SH-SY5Y (cell line): ENCODE data around the gene HDAC9.

Experiments used
- GATA2 ChIP-seq: IDR thresholded peaks from 2 replicates; pipeline ENCODE4 v1.6.1; 2011; ENCODE audit warnings: mild to moderate bottlenecking, low read depth, low read length
- GATA3 ChIP-seq: IDR thresholded peaks from 2 replicates; pipeline ENCODE4 v1.6.1; 2011; ENCODE audit warnings: low read depth, mild to moderate bottlenecking, low read length, moderate library complexity

HDAC9 gene

DNA sequence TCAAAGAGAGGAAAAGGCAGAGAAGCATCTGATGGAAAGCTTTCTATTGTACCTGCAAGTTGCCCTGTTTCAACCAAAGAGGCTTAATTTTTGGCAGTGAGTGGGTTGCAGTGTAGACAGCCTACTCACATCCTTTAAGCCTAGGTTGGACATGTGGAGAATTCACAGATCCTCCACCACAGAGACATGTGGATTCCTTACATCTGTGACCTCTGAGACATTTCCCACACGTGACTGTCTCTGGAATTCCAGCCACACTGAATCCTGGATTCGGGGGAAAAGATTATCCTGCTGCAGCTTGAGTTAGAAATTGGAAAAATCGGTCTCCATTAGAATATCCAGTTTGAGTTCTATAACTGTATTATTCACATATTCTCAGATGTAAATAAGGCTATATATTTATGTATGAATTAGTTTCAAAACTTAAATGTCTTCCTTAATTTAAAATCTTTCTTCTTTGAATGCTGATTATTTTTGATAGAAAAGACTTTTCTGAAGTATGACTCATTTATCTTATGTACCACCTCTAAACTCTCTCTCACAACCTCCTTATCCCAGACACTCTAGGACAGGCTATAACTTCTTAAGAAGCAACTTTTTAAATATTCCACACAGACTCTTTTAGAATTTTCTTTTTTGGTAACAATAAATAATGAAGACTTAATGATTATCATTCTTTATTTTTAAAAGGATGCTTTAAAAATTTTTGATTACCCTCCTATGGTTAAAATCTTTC, 498.6 kb downstream of the HDAC9 start:
- TF ChIP-seq GATA2: no peak
- TF ChIP-seq GATA3: no peak

DNA sequence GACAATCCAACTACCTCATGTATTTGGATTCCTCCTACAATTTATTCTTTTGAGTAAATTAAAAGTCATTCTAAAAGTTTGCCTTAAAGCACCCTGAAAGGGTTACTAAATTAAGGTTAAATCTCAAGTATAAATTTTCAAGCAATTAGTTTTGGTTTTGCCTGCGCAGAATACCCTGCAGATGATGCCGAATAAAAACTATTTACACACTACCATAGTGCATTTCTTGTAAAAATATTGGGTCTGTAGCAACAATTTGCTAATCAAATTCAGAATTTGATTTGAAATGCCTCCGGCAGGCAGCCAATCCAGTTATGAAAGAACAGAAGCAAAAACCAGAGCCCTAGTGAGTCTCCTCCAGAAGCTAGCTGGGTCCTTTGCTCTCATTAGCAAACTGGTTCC, 499.7 kb downstream of the HDAC9 start:
- TF ChIP-seq GATA3 (no peak), GATA2 (no peak)

DNA sequence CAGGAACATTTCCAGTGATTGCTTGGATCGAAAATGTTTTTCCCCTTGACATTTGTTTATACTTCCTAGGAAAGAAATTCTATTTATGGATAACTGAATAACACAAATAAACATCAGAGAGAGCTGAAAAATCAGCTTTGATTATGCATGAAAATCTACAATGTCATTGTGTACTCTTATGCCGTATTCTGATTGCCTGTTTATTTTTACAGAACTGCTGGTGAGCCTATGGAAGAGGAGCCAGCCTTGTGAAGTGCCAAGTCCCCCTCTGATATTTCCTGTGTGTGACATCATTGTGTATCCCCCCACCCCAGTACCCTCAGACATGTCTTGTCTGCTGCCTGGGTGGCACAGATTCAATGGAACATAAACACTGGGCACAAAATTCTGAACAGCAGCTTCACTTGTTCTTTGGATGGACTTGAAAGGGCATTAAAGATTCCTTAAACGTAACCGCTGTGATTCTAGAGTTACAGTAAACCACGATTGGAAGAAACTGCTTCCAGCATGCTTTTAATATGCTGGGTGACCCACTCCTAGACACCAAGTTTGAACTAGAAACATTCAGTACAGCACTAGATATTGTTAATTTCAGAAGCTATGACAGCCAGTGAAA, 500.4 kb downstream of the HDAC9 start:
- TF ChIP-seq GATA2 (no peak), GATA3 (no peak)

DNA sequence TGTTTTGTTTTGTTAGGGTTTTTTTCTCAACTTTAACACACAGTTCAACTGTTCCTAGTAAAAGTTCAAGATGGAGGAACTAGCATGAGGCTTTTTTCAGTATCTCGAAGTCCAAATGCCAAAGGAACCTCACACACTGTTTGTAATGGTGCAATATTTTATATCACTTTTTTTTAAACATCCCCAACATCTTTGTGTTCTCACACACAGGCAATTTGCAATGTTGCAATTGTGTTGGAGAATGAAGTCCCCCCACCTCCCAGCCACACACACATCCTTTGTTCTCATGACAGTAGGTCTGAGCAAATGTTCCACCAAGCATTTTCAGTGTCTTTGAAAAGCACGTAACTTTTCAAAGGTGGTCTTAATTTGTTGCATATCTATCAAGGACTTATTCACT, 501.0 kb downstream of the HDAC9 start:
- no peak for TF ChIP-seq GATA3
- TF ChIP-seq GATA2: no peak

DNA sequence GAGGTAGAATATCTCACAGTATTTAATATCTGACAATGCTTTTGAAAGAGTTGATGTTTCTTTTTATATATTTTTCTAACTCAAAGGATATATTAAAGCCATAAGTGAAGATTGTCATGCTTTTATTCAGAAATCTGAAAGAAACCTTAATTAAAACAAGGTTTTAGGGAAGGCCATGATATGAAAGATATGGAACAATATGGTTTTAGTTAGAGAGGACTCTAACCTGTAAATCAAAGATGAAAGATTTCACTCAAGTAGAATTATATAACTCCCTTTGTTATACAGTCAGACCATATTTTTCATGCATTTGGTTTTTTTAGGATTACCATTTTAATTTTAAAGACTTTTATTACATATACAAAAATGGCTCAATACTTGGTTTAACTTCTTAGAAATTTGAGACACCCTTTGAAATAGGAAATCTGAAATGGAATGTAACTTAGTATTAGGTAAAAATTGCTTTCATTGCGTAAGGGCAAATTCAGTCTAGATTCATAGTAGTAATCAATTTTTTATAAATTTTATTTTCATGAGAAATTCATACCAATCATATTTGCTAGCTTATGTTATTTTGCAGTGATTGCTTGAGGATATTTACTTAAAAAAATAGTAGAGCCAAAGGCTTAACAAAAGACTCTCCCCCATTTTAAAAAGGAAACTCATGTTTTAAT, 502.1 kb downstream of the HDAC9 start:
- TF ChIP-seq GATA2 (no peak), GATA3 (peak; percentile 70)

DNA sequence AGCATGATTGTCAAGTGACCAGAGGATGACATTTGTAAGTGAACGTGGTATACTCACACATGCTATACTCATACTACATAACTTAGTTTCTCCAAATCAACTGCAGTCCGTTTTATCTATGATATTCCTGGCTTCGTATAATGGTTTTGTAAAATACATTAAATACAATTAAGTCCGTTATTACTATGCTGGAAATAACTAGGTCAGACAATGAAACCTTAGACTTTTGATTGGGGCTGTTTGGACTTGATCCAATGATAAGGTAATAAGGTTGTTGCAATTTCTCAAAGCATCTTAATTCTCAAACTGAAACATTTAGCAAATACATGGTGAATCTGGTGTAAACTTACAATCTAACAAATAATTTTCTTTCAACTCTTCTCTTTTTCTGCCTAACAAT, 504.9 kb downstream of the HDAC9 start:
- TF ChIP-seq GATA2 (no peak), GATA3 (no peak)

DNA sequence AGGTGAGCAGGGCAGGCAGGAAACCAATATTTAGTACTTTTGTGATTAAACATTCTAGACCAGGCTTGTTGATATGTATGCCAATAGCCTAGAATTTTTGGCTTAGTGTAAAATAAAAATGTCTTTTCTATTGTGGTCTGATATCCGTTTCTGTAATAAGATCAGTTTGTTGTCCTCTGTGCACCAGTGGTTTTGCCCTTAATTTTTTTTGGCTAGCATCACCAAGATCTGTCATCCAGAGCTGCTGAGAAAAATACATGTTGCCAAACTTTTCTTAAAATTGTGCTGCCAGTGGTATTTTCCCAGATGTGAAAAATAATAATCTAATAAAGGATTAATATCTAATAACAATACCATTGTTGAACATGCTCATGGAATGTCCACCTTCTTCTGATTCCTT, 506.3 kb downstream of the HDAC9 start:
- no peak for TF ChIP-seq GATA3

DNA sequence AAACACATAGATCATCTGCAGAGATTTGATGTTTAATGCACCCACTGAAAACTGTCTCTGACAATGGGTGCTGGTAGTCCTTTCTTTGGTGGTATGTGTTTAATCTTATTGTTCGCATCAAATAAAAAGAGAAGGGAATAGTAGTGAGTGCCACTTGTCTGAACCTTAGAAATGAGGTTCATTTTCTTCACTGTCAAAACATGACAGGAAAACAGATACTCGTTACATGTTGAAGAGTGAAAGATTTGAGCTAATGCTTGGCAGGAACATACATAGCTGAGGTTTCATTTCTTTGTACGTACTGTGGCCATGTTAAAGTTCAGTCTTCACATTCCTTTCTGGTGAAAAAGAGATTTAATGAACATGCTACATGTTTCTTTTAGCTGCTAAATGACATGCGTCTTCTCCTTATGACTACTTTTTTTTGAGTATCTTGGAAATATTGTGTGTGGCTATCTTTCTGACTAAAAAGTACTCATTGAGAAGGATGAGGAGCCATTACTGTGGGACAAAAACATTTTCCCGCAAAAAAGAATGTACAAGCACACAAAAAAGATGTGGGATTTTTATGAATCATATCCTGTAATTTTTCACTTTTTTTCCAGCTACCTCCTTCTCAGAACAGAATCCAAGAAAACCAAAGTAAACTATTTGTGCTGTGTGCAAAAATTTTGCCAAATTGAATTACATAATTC, 513.8 kb downstream of the HDAC9 start:
- TF ChIP-seq GATA2 (no peak), GATA3 (no peak)

DNA sequence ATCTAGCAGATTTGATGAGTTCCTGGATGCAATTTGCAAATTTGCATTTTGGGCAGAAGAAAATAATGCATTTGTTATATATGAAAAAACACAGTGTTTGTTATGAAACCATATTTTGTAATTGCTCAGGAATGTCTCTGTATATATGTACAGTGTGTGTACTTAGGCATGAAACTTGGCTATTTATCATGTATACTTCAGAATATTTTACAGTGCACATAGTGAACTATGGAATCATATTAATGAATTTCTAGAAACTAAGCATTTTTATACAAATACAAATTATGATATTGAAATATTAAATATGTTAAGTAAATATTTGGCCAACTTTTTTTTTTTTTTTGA, 514.4 kb downstream of the HDAC9 start:
- TF ChIP-seq GATA2: no peak
- TF ChIP-seq GATA3: no peak

DNA sequence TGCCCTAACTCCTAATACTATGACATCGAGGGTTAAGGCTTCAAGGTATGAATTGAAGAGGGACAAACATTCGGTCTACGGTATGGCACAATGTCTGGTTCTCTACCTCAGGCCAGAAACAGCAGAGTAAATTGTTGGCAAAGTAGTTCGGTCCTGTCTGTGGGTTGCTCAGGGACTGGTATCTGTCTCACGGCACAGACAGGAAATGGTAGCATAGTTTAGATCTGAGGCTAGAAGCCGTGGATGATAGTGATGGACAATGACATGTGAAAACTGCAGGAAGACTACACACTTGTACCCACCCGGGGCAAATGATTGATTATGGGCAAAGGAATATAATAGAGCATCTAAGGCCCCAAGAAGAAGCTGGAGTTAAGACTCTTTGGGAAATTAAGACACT, 515.7 kb downstream of the HDAC9 start:
- TF ChIP-seq GATA3 (no peak), GATA2 (no peak)

DNA sequence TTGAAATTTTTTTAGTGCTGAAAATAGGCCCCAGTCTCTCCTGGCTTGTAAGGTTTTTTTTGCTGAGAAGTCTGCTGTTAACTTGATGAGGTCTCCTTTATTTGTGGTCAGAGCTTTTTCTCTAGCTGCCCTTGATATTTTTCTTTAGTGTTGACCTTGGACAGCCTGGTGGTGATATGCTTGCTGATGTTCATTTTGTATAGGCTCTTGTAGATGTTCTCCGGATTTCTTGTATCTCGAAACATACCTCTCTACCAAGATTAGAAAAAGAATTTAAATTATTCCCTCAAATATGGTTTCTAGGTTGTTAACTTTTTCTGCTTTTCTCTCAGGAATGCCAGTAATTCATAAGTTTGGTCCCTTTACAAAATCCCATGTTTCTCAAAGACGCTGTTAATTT, 519.5 kb downstream of the HDAC9 start:
- TF ChIP-seq GATA2 (no peak), GATA3 (no peak)

DNA sequence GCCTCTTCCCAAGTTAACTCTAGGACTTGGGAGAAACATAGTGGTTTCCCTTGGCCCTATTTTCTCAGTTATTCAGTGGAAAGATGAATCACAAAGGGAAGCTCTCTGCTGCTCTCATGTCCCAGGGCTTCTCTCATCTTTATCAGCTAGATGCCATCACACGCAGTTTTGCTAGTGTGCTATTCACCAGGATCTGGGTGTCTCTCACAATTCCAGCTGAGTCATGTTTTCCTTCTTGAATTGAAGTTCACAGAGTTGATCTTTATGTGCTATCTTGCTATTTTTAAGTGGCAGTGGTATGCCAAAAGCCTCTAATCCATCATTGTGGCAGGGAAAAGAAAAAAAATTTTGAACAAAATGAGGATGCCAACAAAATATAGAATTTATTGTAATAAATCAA, 520.6 kb downstream of the HDAC9 start:
- TF ChIP-seq GATA2 (no peak), GATA3 (no peak)

DNA sequence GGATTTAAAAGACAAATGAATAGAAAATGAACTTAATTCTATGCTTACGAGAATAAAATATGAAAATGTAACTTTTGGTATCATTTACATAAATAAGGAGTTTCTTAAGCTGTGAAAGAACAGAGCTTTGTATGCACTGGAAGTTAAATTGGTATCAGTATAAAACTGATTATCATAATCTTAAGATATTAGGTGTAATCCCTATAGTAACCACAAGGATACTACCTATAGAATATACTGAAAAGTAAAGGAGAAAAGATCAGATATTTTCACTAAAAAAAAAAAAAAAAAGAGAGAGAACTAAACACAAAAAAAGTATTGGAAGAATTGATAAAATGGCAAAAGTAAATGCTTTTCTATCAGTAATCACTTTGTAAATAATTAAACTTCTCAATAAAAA, 521.8 kb downstream of the HDAC9 start:
- TF ChIP-seq GATA3 (no peak), GATA2 (no peak)

DNA sequence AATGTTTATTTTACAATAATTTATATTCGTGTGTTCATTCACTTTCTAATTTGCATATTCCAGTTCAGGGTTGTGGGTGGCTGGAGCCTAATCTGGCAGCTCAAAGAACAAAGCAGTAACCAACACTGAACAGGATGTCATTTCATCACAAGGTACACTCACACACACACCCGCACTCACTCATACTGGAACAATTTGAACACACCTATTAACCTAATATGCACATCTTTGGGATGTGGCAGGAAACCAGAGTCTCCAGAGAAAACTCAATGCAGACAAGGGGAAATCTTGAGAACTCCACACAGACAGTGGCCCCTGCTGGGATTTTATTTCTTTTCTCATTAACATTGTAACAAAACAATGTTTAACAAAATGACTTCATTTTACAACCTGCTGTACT, 524.5 kb downstream of the HDAC9 start:
- no peak for TF ChIP-seq GATA2
- no peak for TF ChIP-seq GATA3

DNA sequence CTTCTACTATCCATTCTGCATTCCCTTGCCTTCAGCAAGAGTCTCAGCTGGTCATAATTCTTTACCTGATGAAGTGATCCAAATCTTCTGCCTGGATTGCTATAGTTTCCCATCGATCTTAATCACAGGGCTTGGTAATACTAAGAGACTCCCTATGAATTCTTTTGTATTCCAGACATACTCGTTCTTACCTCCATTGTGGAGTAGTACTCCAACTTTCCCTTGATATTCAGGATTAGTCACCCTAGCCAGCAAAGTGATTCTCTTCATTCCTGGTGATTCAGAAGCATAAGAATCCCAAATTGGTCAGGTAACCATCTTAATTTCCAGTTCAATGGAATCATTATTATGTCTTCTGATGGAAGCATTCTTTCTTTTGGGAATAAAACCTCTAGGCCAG, 525.2 kb downstream of the HDAC9 start:
- TF ChIP-seq GATA2: no peak
- no peak for TF ChIP-seq GATA3
